ENCODE data around the gene ARL2BP.
"Not testable (repeated sequence)": the region's sequence is repeated elsewhere in the genome, so short reads cannot be mapped to it uniquely, and the experiment has no call there.

ARL2BP gene

GRCh38 chr16:57260294-57260929 lies 15.4 kb downstream of the ARL2BP start:
- no peak for TF ChIP-seq JUND (IDR thresholded peaks at IDR 0.05; ENCODE audit: low read depth)
- in situ Hi-C loops (cut with HindIII; ENCODE audit: low pct_unique_long_range_greater_than_20kb, low sequenced_read_pairs), result no loop called here
- no peak for DNase-seq (ENCODE audit: low read depth in 1 of 2, low spot score in 1 of 2)

GRCh38 chr16:57261806-57262205 lies 16.7 kb downstream of the ARL2BP start:
- in situ Hi-C loops (cut with HindIII; ENCODE audit: low pct_unique_long_range_greater_than_20kb, low sequenced_read_pairs), result no loop called here
- no peak for DNase-seq (ENCODE audit: low read depth in 1 of 2, low spot score in 1 of 2)
- no peak for TF ChIP-seq JUND (IDR thresholded peaks at IDR 0.05; ENCODE audit: low read depth)

- in situ Hi-C loops (cut with HindIII; ENCODE audit: low pct_unique_long_range_greater_than_20kb, low sequenced_read_pairs), result no loop called here
- no peak for DNase-seq (ENCODE audit: low read depth in 1 of 2, low spot score in 1 of 2)
- TF ChIP-seq JUND (IDR thresholded peaks at IDR 0.05; ENCODE audit: low read depth), result no peak
Measured at GRCh38 chr16:57262841-57263540, 17.9 kb downstream of the ARL2BP start.

GRCh38 chr16:57263541-57264351 lies 18.7 kb downstream of the ARL2BP start:
- DNase-seq (ENCODE audit: low read depth in 1 of 2, low spot score in 1 of 2), result no peak
- no peak for TF ChIP-seq JUND (IDR thresholded peaks at IDR 0.05; ENCODE audit: low read depth)
- in situ Hi-C loops (cut with HindIII; ENCODE audit: low pct_unique_long_range_greater_than_20kb, low sequenced_read_pairs), result no loop called here

- no peak for DNase-seq (ENCODE audit: low read depth in 1 of 2, low spot score in 1 of 2)
- in situ Hi-C loops (cut with HindIII; ENCODE audit: low pct_unique_long_range_greater_than_20kb, low sequenced_read_pairs), result no loop called here
- TF ChIP-seq JUND (IDR thresholded peaks at IDR 0.05; ENCODE audit: low read depth), result no peak
Measured at GRCh38 chr16:57264381-57264780, 19.3 kb downstream of the ARL2BP start.

GRCh38 chr16:57264950-57265371 lies 19.9 kb downstream of the ARL2BP start:
- in situ Hi-C loops (cut with HindIII; ENCODE audit: low pct_unique_long_range_greater_than_20kb, low sequenced_read_pairs), result no loop called here
- no peak for TF ChIP-seq JUND (IDR thresholded peaks at IDR 0.05; ENCODE audit: low read depth)
- peak in 1 of 2 experiments; percentile 56 for DNase-seq (ENCODE audit: low read depth in 1 of 2, low spot score in 1 of 2)

- DNase-seq (ENCODE audit: low read depth in 1 of 2, low spot score in 1 of 2), result peak; percentile 38 to 71
- in situ Hi-C loops (cut with HindIII; ENCODE audit: low pct_unique_long_range_greater_than_20kb, low sequenced_read_pairs), result no loop called here
- TF ChIP-seq JUND (IDR thresholded peaks at IDR 0.05; ENCODE audit: low read depth), result no peak
Measured at GRCh38 chr16:57265850-57266530, 20.9 kb downstream of the ARL2BP start.

- in situ Hi-C loops (cut with HindIII; ENCODE audit: low pct_unique_long_range_greater_than_20kb, low sequenced_read_pairs), result no loop called here
- no peak for TF ChIP-seq JUND (IDR thresholded peaks at IDR 0.05; ENCODE audit: low read depth)
- DNase-seq (ENCODE audit: low read depth in 1 of 2, low spot score in 1 of 2), result no peak
Measured at GRCh38 chr16:57266531-57267260, 21.6 kb downstream of the ARL2BP start.

- in situ Hi-C loops (cut with HindIII; ENCODE audit: low pct_unique_long_range_greater_than_20kb, low sequenced_read_pairs); DNase-seq (ENCODE audit: low read depth in 1 of 2, low spot score in 1 of 2): not testable (repeated sequence)
Measured at GRCh38 chr16:57267343-57267742, 22.3 kb downstream of the ARL2BP start.

- no peak for TF ChIP-seq JUND (IDR thresholded peaks at IDR 0.05; ENCODE audit: low read depth)
- in situ Hi-C loops (cut with HindIII; ENCODE audit: low pct_unique_long_range_greater_than_20kb, low sequenced_read_pairs), result no loop called here
- DNase-seq (ENCODE audit: low read depth in 1 of 2, low spot score in 1 of 2), result no peak
Measured at GRCh38 chr16:57268804-57269800, 24.0 kb downstream of the ARL2BP start.
